H9 (cell line): ENCODE measurements around the gene SERPINE1. TPM values are rescaled to one million over a fixed set of nuclear protein-coding genes. Genes with fewer than 3 reads are reported as not detected.

Experiments used
- DNase-seq: peaks from one replicate; pipeline ENCODE4 v3.0.0-alpha.2; 2017
- H2AFZ ChIP-seq: one replicate; pipeline ENCODE4 v1.6.1; 2013; ENCODE audit warnings: mild to moderate bottlenecking, low read length, control low read depth, moderate library complexity
- H2AK5ac ChIP-seq: 2 replicates; pipeline ENCODE4 v1.6.1; 2013; ENCODE audit warnings: low read length, control low read depth, mixed read lengths; ENCODE audit not compliant: insufficient read length
- H2BK120ac ChIP-seq: one replicate; pipeline ENCODE4 v1.6.1; 2013; ENCODE audit warnings: low read depth, mild to moderate bottlenecking, low read length, control low read depth, inconsistent platforms; ENCODE audit not compliant: poor library complexity, severe bottlenecking
- H2BK12ac ChIP-seq: 2 replicates; pipeline ENCODE4 v1.6.1; 2013; ENCODE audit warnings: low read length, control low read depth, mixed read lengths, low read depth; ENCODE audit not compliant: insufficient read length
- H2BK15ac ChIP-seq: 2 replicates; pipeline ENCODE4 v1.6.1; 2013; ENCODE audit warnings: low read depth, low read length, control low read depth
- H2BK20ac ChIP-seq: one replicate; pipeline ENCODE4 v1.6.1; 2013; ENCODE audit warnings: low read depth, mild to moderate bottlenecking, low read length, control low read depth, inconsistent platforms; ENCODE audit not compliant: poor library complexity, severe bottlenecking
- H2BK5ac ChIP-seq: 2 replicates; pipeline ENCODE4 v1.6.1; 2013; ENCODE audit warnings: low read length, control low read depth, mixed read lengths; ENCODE audit not compliant: insufficient read length
- H3K14ac ChIP-seq: 2 replicates; pipeline ENCODE4 v1.6.1; 2013; ENCODE audit warnings: low read length, control low read depth; ENCODE audit not compliant: insufficient read depth
- H3K18ac ChIP-seq: 2 replicates; pipeline ENCODE4 v1.6.1; 2013; ENCODE audit warnings: low read depth, mild to moderate bottlenecking, mixed read lengths, low read length, control low read depth; ENCODE audit not compliant: insufficient read length
- H3K23ac ChIP-seq: 2 replicates; pipeline ENCODE4 v1.6.1; 2013; ENCODE audit warnings: low read length, control low read depth, mixed read lengths, low read depth; ENCODE audit not compliant: insufficient read length
- H3K23me2 ChIP-seq: 2 replicates; pipeline ENCODE4 v1.6.1; 2013; ENCODE audit warnings: low read depth, mild to moderate bottlenecking, mixed read lengths, low read length, control low read depth; ENCODE audit not compliant: insufficient read length, poor library complexity, severe bottlenecking
- H3K27ac ChIP-seq: 2 replicates; pipeline ENCODE4 v1.5.1; 2013; ENCODE audit warnings: low read length, control low read depth, mixed read lengths, low read depth; ENCODE audit not compliant: insufficient read length
- H3K27me3 ChIP-seq: 2 replicates; pipeline ENCODE4 v1.6.1; 2013; ENCODE audit warnings: low read length, control low read depth, inconsistent platforms; ENCODE audit not compliant: insufficient read depth
- H3K4ac ChIP-seq: 2 replicates; pipeline ENCODE4 v1.6.1; 2013; ENCODE audit warnings: low read depth, mild to moderate bottlenecking, control low read depth, inconsistent platforms, low read length, moderate library complexity
- H3K4me1 ChIP-seq: 2 replicates; pipeline ENCODE4 v1.6.1; 2013; ENCODE audit warnings: low read length, control low read depth, inconsistent platforms; ENCODE audit not compliant: insufficient read depth
- H3K4me2 ChIP-seq: 2 replicates; pipeline ENCODE4 v1.6.1; 2013; ENCODE audit warnings: low read length, control low read depth, mixed read lengths; ENCODE audit not compliant: insufficient read length, insufficient read depth
- H3K56ac ChIP-seq: 2 replicates; pipeline ENCODE4 v1.6.1; 2013; ENCODE audit warnings: low read depth, mild to moderate bottlenecking, mixed read lengths, low read length, control low read depth; ENCODE audit not compliant: insufficient read length
- H3K79me1 ChIP-seq: 2 replicates; pipeline ENCODE4 v1.6.1; 2013; ENCODE audit warnings: low read depth, mild to moderate bottlenecking, moderate library complexity, low read length, control low read depth, inconsistent platforms; ENCODE audit not compliant: insufficient read depth, poor library complexity, severe bottlenecking
- H3K79me2 ChIP-seq: 2 replicates; pipeline ENCODE4 v1.6.1; 2013; ENCODE audit warnings: low read length, control low read depth, inconsistent platforms; ENCODE audit not compliant: insufficient read depth
- H3K9ac ChIP-seq: 2 replicates; pipeline ENCODE4 v1.6.1; 2013; ENCODE audit warnings: low read length, control low read depth, mixed read lengths; ENCODE audit not compliant: insufficient read length; ENCODE audit errors: extremely low read depth
- H3K9me3 ChIP-seq: one replicate; pipeline ENCODE4 v1.6.1; 2013; ENCODE audit warnings: low read depth, low read length, inconsistent platforms; ENCODE audit not compliant: control insufficient read depth
- H3T11ph ChIP-seq: one replicate; pipeline ENCODE4 v1.6.1; 2013; ENCODE audit warnings: mild to moderate bottlenecking, low read length, control low read depth, inconsistent platforms
- H4K20me1 ChIP-seq: one replicate; pipeline ENCODE4 v1.6.1; 2013; ENCODE audit not compliant: control insufficient read depth, insufficient read length, insufficient read depth
- H4K5ac ChIP-seq: 2 replicates; pipeline ENCODE4 v1.6.1; 2013; ENCODE audit warnings: low read depth, mild to moderate bottlenecking, mixed read lengths, low read length, control low read depth; ENCODE audit not compliant: insufficient read length
- H4K8ac ChIP-seq: replicated peaks from 2 replicates; pipeline ENCODE4 v1.6.1; 2013; ENCODE audit warnings: low read length, control low read depth, mixed read lengths, low read depth; ENCODE audit not compliant: insufficient read length
- H4K91ac ChIP-seq: 2 replicates; pipeline ENCODE4 v1.6.1; 2013; ENCODE audit warnings: low read depth, mild to moderate bottlenecking, moderate library complexity, mixed read lengths, low read length, control low read depth; ENCODE audit not compliant: insufficient read length
- H3K27ac Mint-ChIP-seq, 3 experiments: 2 replicates in 2 of 3; 3 replicates in 1 of 3; pipeline ENCODE4 v1.8.0; 2020 to 2021; ENCODE audit warnings: mixed read lengths in 3 of 3, mild to moderate bottlenecking in 1 of 3, moderate library complexity in 1 of 3
- H3K27me3 Mint-ChIP-seq: 2 replicates; pipeline ENCODE4 v1.8.0; 2021; ENCODE audit warnings: low read depth, mild to moderate bottlenecking, moderate library complexity, mixed read lengths
- H3K36me3 Mint-ChIP-seq, 3 experiments: 2 replicates in 2 of 3; 3 replicates in 1 of 3; pipeline ENCODE4 v1.8.0; 2020 to 2021; ENCODE audit warnings: low read depth in 3 of 3, mixed read lengths in 3 of 3; ENCODE audit not compliant: insufficient read depth in 1 of 3
- H3K4me1 Mint-ChIP-seq, 2 experiments: 2 replicates each; pipeline ENCODE4 v1.8.0; 2020; ENCODE audit warnings: mixed read lengths in 2 of 2
- H3K4me3 Mint-ChIP-seq, 2 experiments: 2 replicates in 1 of 2; 3 replicates in 1 of 2; pipeline ENCODE4 v1.8.0; 2020 to 2021; ENCODE audit warnings: mild to moderate bottlenecking in 2 of 2, mixed read lengths in 2 of 2, moderate library complexity in 1 of 2
- H3K9me3 Mint-ChIP-seq, 2 experiments: 2 replicates in 1 of 2; 3 replicates in 1 of 2; pipeline ENCODE4 v1.8.0; 2020; ENCODE audit warnings: mild to moderate bottlenecking in 2 of 2, mixed read lengths in 2 of 2, moderate library complexity in 1 of 2
- WGBS: extraction: QIAGEN DNeasy Blood & Tissue Kit; methylation state at CpG from one replicate; pipeline ENCODE4 v1.1.7; 2013; ENCODE audit warnings: missing lambda C conversion rate, low lambda C conversion rate, mixed read lengths; ENCODE audit not compliant: insufficient read length; ENCODE audit errors: extremely low coverage; 5-methylcytosine and 5-hydroxymethylcytosine counted together
- total RNA-seq: library from RNA; stranded (reverse); gene quantifications from 2 replicates; pipeline ENCODE4 v1.2.1, GENCODE V29; 2021
- TF ChIP-seq, protein P1 (sequence below): fragments of 200-600 bp; sonication (generic); conservative IDR thresholded peaks from 3 replicates; pipeline ENCODE4 v1.8.0; 2021; ENCODE audit warnings: antibody characterized with exemption, mild to moderate bottlenecking

SERPINE1 gene
- total RNA-seq, 1 experiment from 2014 or later, result 11.5 TPM

DNA sequence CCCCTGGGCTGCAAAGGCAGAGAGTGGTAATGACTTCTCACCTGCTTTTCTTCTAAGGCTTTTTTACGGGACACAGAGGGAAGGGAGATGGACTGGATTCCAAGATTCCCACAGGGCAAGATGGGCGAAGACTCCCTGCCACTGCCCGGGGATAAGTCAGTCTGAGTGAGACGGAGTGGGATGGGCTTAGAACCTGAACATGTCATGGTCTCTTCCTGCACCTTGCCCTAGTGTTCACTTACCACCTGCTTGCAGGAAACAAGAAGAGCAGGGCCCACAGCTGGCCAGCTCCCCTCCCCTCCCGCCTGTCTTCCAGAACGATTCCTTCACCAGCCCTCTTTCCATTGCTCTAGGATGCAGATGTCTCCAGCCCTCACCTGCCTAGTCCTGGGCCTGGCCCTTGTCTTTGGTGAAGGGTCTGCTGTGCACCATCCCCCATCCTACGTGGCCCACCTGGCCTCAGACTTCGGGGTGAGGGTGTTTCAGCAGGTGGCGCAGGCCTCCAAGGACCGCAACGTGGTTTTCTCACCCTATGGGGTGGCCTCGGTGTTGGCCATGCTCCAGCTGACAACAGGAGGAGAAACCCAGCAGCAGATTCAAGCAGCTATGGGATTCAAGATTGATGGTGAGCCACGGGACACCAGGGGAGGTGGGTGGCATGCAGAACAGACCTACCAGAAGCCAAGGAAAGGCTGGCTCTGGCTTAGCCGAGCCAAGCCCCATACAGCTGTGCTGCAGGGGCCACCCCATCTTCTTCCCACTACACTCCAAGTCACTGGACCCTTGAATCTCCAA is 1.3 kb downstream of the SERPINE1 start:
- no CpG with 5 or more reads among the region's 14 CpGs for WGBS
- Histone ChIP-seq H3K56ac (no peak overlapping the region), H3K27ac (no peak overlapping the region), H2AFZ (no peak overlapping the region), H3K4me2 (no peak overlapping the region), H3T11ph (no peak overlapping the region), H3K14ac (no peak overlapping the region; the same call in 1 of the 2 replicates), H3K23me2 (no peaks in the 10 kb centered on the region), H2BK20ac (no peak overlapping the region), H2BK120ac (no peak overlapping the region), H3K27me3 (no peaks in the 10 kb centered on the region), H3K79me2 (no peaks in the 10 kb centered on the region), H2AK5ac (no peak overlapping the region), H3K79me1 (no peaks in the 10 kb centered on the region), H4K8ac (no peak overlapping the region), H3K4ac (no peak overlapping the region), H2BK12ac (no peak overlapping the region), H3K18ac (no peak overlapping the region), H3K9me3 (no peaks in the 10 kb centered on the region), H4K5ac (no peak overlapping the region), H2BK5ac (no peak overlapping the region), H4K91ac (no peak overlapping the region), H3K9ac (no peak overlapping the region), H4K20me1 (no peaks in the 10 kb centered on the region), H3K4me1 (peaks cover 6% of the 10 kb centered on the region; the same call in 1 of the 2 replicates), H2BK15ac (no peak overlapping the region), H3K23ac (no peak overlapping the region)
- H3K36me3 Mint-ChIP-seq, result peaks cover 0 to 15% (median 5%) of the 10 kb centered on the region in 3 experiments; a peak in 4 of 7 replicates
- peaks cover 6 to 7% of the 10 kb centered on the region in 2 experiments; a peak in 3 of 5 replicates for H3K9me3 Mint-ChIP-seq
- 0 out of 5 replicates have a peak overlapping the region, but pooled peaks of 1 of the 2 experiments have one; percentile 15 for H3K4me3 Mint-ChIP-seq
- peaks cover 33 to 40% of the 10 kb centered on the region in 2 experiments for H3K4me1 Mint-ChIP-seq
- no peak for DNase-seq
- H3K27ac Mint-ChIP-seq, result peak overlapping the region in 1 of 3 experiments; percentile 68; a peak in 1 of 7 replicates
- TF ChIP-seq, protein P1, sequence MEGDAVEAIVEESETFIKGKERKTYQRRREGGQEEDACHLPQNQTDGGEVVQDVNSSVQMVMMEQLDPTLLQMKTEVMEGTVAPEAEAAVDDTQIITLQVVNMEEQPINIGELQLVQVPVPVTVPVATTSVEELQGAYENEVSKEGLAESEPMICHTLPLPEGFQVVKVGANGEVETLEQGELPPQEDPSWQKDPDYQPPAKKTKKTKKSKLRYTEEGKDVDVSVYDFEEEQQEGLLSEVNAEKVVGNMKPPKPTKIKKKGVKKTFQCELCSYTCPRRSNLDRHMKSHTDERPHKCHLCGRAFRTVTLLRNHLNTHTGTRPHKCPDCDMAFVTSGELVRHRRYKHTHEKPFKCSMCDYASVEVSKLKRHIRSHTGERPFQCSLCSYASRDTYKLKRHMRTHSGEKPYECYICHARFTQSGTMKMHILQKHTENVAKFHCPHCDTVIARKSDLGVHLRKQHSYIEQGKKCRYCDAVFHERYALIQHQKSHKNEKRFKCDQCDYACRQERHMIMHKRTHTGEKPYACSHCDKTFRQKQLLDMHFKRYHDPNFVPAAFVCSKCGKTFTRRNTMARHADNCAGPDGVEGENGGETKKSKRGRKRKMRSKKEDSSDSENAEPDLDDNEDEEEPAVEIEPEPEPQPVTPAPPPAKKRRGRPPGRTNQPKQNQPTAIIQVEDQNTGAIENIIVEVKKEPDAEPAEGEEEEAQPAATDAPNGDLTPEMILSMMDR, result no peak
- peaks cover 6% of the 10 kb centered on the region for H3K27me3 Mint-ChIP-seq
